ENCODE measurements around the gene TYK2.

DNA sequence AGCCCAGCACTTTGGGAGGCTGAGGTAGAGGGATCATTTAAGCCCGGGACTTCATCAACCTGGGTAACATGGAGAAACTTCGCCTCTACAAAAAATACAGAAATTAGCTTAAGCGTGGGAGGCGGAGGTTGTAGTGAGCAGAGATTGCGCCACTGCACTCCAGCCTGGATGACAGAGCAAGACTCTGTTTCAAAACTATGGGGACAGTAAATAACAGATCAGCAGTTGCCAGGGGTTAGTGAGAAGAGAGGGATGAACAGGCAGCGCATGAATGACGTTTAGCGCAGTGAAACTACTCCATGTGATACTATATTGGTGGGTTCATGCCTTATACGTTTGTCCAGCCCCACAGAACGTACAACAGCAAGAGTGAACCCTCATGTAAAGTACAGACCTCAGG is 33.9 kb downstream of the TYK2 start:
- TF ChIP-seq, protein P1, sequence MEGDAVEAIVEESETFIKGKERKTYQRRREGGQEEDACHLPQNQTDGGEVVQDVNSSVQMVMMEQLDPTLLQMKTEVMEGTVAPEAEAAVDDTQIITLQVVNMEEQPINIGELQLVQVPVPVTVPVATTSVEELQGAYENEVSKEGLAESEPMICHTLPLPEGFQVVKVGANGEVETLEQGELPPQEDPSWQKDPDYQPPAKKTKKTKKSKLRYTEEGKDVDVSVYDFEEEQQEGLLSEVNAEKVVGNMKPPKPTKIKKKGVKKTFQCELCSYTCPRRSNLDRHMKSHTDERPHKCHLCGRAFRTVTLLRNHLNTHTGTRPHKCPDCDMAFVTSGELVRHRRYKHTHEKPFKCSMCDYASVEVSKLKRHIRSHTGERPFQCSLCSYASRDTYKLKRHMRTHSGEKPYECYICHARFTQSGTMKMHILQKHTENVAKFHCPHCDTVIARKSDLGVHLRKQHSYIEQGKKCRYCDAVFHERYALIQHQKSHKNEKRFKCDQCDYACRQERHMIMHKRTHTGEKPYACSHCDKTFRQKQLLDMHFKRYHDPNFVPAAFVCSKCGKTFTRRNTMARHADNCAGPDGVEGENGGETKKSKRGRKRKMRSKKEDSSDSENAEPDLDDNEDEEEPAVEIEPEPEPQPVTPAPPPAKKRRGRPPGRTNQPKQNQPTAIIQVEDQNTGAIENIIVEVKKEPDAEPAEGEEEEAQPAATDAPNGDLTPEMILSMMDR (IDR thresholded peaks at IDR 0.05; ENCODE audit: insufficient read depth, low read length, poor library complexity, severe bottlenecking): no peak
- no peak for TF ChIP-seq EZH2phosphoT487 (conservative IDR thresholded peaks at IDR 0.05; ENCODE audit: low read length)
